ENCODE results near the gene PPFIA2.

GRCh38 chr12:81450920-81451739, 308.0 kb downstream of the PPFIA2 start:
- TF ChIP-seq TBL1XR1 (IDR thresholded peaks at IDR 0.05; ENCODE audit: low read length in 2 of 2) (no peak), ZNF274 (IDR thresholded peaks at IDR 0.05; ENCODE audit: borderline replicate concordance, low read depth, low read length) (no peak), CHD4 (IDR thresholded peaks at IDR 0.05; ENCODE audit: insufficient read depth, insufficient replicate concordance, low read depth, low read length, poor library complexity, severe bottlenecking) (no peak), SRSF9 (IDR thresholded peaks at IDR 0.05; ENCODE audit: borderline replicate concordance, low read depth, low read length) (no peak), GMEB1 (CRISPR knock-in tag; IDR thresholded peaks at IDR 0.05) (no peak)
